ENCODE data around the gene OXNAD1.

Gene OXNAD1

GRCh38 chr3:16301507-16301906 lies 36.5 kb downstream of the OXNAD1 start:
- no peak overlapping the region for H3K4me3 ChIP-seq (ENCODE audit: low read depth, low read length)

GRCh38 chr3:16302082-16302631 lies 37.1 kb downstream of the OXNAD1 start:
- H3K4me3 ChIP-seq (ENCODE audit: low read depth, low read length) = no peak overlapping the region
- TF ChIP-seq, protein P1, sequence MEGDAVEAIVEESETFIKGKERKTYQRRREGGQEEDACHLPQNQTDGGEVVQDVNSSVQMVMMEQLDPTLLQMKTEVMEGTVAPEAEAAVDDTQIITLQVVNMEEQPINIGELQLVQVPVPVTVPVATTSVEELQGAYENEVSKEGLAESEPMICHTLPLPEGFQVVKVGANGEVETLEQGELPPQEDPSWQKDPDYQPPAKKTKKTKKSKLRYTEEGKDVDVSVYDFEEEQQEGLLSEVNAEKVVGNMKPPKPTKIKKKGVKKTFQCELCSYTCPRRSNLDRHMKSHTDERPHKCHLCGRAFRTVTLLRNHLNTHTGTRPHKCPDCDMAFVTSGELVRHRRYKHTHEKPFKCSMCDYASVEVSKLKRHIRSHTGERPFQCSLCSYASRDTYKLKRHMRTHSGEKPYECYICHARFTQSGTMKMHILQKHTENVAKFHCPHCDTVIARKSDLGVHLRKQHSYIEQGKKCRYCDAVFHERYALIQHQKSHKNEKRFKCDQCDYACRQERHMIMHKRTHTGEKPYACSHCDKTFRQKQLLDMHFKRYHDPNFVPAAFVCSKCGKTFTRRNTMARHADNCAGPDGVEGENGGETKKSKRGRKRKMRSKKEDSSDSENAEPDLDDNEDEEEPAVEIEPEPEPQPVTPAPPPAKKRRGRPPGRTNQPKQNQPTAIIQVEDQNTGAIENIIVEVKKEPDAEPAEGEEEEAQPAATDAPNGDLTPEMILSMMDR (IDR thresholded peaks at IDR 0.05; ENCODE audit: low read depth, low read length) = no peak

More at GRCh38 chr3:16301507-16301906, 36.5 kb downstream of the OXNAD1 start:
- TF ChIP-seq, protein P1 (IDR thresholded peaks at IDR 0.05; ENCODE audit: low read depth, low read length) = no peak

DNA sequence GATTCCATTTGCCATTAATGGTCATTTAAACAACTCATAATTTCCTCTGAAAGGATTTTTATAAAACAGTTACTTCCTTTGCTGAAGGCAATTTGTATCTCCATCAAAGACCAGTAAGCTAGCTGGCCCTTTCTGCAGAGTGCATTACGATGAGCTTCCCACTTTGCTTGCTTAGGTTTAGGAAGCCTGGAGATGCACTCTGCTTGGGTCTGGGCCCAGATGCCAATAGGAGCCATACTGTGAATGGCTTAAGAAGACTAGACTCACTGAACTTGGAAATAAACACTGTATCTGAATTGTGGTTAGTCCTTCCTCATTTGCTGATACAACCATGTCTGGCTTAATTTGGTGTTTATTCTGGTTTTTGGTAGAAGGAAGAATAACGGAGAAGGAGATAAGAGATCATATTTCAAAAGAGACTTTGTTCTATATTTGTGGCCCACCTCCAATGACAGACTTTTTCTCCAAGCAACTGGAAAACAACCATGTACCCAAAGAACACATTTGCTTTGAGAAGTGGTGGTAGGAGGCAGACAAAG lies 38.1 kb downstream of the OXNAD1 start:
- no peak overlapping the region for H3K4me3 ChIP-seq (ENCODE audit: low read depth, low read length)
- TF ChIP-seq, protein P1 (IDR thresholded peaks at IDR 0.05; ENCODE audit: low read depth, low read length) = no peak

DNA sequence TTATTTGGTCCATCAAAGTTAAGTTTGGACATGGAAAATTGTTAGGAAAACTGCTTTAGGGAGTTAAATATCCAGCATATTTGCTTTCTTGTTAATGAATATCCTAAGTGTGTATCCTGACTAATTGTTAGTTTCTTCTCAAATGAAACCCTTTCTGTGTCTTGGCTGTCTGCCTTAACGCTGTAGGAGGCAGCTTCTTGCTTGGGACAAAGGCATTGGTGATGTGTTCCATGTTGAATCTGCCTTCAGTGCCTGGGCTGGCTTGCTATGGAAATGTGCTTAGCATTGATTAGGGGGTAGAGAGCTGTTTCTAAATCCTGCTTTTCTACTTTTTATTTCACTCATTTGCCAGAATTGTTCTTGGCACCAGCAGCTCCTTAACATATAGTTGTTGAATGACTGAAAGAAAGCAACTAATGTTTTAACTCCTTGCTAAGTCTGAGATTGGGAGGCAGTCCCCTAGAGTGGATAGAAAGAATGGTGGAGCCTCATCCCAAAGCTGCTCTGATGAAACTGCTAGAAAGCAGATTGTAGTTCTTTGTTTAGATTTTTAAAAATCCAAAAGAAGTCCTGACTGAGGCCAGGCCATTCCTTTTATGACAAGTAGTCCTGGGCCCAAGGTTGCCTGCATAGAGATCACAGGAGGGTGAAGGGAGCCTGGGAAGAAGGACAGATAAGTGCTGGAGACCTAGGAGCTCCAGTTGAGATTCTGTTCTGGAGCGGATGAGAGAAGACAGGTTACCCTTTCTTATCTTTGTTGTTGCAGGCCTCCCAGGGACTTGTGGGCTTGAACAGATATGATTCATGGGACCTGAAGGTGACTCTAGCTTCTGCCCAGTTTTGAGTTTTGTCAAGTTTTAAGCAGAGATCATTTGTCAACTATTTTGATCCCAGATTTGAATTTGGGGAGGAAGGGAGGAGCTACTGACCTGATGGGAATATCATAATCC lies 39.3 kb downstream of the OXNAD1 start:
- TF ChIP-seq, protein P1 (IDR thresholded peaks at IDR 0.05; ENCODE audit: low read depth, low read length) = no peak
- H3K4me3 ChIP-seq (ENCODE audit: low read depth, low read length) = no peak overlapping the region

DNA sequence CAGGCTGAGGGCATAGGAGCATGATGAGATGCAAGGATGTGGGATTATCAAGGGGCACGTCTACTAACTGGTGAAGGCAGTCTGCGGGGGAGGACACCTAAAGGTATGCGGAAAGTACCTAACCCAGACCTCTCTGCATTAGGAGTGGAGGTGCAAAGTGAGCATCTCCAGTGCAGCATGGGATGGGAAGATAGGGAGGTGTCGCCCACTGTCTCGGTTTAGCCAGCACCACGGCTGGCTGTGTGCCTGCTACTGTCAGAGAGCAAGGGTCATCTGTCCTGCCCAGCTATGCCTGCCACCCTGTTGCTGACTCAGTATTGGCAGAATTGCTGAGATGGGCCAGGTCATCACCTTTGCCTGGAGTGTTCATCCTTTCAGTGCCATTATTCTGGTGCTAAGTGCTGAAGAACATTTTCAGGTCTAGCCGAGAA lies 40.1 kb downstream of the OXNAD1 start:
- TF ChIP-seq, protein P1 (IDR thresholded peaks at IDR 0.05; ENCODE audit: low read depth, low read length) = no peak
- no peak overlapping the region for H3K4me3 ChIP-seq (ENCODE audit: low read depth, low read length)

- TF ChIP-seq, protein P1 (IDR thresholded peaks at IDR 0.05; ENCODE audit: low read depth, low read length) = no peak
- no peak overlapping the region for H3K4me3 ChIP-seq (ENCODE audit: low read depth, low read length)
Observed at GRCh38 chr3:16307832-16308531, 43.0 kb downstream of the OXNAD1 start.
